PC-9 (cell line): Measurements from ENCODE around the gene DZIP1.

Source experiments
- EZH2 ChIP-seq: fragments of 200-600 bp; sonication (generic); IDR thresholded peaks from 2 replicates; pipeline ENCODE4 v1.8.0; 2017; ENCODE audit warnings: antibody characterized with exemption, low read depth
- TF ChIP-seq, protein P1 (sequence below): fragments of 200-600 bp; sonication (generic); conservative IDR thresholded peaks from 2 replicates; pipeline ENCODE4 v1.6.1; 2017; ENCODE audit warnings: mixed run types, antibody characterized with exemption, mild to moderate bottlenecking, moderate library complexity

GRCh38 chr13:95678967-95679366 lies 34.5 kb upstream of the DZIP1 start:
- TF ChIP-seq, protein P1, sequence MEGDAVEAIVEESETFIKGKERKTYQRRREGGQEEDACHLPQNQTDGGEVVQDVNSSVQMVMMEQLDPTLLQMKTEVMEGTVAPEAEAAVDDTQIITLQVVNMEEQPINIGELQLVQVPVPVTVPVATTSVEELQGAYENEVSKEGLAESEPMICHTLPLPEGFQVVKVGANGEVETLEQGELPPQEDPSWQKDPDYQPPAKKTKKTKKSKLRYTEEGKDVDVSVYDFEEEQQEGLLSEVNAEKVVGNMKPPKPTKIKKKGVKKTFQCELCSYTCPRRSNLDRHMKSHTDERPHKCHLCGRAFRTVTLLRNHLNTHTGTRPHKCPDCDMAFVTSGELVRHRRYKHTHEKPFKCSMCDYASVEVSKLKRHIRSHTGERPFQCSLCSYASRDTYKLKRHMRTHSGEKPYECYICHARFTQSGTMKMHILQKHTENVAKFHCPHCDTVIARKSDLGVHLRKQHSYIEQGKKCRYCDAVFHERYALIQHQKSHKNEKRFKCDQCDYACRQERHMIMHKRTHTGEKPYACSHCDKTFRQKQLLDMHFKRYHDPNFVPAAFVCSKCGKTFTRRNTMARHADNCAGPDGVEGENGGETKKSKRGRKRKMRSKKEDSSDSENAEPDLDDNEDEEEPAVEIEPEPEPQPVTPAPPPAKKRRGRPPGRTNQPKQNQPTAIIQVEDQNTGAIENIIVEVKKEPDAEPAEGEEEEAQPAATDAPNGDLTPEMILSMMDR: no peak
- TF ChIP-seq EZH2: no peak
